Stimulated activated CD4-positive, alpha-beta T cell treated with anti-CD3 and anti-CD28 coated beads, TNF-alpha, amount 100 ng/mL, for 48 hours (primary cell): Measurements from ENCODE around the gene C18orf63.
"Not testable (repeated sequence)": the region's sequence is repeated elsewhere in the genome, so short reads cannot be mapped to it uniquely, and the experiment has no call there.

Source experiments
- DNase-seq, 3 donors: peaks; one replicate each; pipeline ENCODE4 v3.0.0-alpha.2; 2020; ENCODE audit warnings: low read depth in 3 of 3

The C18orf63 gene

DNA sequence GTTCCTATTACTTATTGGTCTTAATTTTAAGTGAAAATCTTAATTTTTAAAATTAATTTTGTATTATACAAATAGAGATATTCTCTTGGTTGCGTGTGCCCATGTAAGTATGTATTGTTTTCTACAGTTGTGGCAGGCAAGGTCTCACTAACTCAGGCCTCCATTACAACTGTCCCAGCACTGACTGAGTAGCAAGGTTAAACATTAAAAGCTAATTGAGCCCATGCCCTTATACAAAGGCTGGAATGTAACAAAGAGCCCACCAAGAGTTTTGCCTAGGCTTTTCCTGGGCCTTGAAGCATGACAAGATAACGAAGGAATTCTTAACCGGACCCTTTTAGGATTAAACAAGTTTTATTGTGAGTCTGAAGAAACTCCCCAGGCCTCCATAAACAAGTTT, 11.2 kb downstream of the C18orf63 start:
- DNase-seq = not testable (repeated sequence)

DNA sequence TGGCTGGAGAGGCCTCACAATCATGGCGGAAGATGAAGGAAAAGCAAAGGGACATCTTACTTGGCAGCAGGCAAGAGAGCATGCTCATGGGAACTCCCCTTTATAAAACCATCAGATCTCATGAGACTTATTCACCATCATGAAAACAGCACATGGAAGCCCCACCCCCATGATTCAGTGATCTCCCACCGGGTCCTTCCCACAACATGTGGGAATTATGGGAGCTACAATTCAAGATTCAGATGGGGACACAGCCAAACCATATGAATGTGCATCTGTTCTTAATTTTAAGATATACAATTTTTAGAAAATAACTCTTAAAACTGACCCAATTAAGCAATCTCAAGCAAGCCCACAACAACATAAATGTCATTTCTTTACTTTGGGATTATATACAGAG, 12.6 kb downstream of the C18orf63 start:
- DNase-seq = no peak

DNA sequence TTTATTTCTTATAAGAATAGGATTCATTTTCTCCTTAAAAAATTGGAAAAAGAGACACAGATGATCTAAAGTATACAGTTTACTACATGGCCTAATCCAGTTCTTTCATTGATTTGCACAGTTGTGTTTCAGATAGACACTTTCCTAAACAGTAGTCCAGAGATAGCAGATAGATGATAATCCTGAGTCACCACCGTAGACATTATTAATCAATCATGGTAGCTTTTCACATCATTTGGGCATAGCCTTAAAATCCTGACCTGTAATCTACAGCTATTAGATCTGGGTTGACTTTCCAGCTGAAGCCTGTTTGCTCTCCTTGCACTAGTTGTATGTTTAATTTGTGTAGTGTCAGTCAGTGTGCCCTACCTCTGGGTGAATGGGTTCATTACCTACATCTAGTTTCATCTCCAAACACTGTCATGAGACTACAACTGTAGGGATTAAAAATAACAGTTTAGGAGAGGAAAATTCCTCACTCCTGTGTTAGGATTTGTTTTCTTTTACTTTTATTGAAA, 14.1 kb downstream of the C18orf63 start:
- DNase-seq = no peak

DNA sequence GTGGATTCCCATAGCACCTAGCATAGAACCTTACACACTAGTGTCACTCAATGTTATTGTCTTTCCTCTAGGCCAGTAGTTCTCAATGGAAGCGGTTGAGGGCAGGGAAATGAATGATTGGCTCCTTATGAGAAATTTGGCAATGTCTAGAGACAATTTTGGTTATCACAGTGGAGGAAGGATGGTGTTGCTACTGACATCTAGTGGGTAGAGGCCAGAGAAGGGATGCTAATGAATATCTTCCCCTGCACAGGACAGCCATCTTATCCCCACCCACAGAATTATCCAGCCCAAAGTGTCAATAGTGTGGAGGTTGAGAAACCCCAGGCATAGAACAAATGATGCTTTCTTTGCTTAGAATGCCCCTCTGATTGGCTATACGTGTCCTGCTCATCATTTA, 15.8 kb downstream of the C18orf63 start:
- no peak for DNase-seq

DNA sequence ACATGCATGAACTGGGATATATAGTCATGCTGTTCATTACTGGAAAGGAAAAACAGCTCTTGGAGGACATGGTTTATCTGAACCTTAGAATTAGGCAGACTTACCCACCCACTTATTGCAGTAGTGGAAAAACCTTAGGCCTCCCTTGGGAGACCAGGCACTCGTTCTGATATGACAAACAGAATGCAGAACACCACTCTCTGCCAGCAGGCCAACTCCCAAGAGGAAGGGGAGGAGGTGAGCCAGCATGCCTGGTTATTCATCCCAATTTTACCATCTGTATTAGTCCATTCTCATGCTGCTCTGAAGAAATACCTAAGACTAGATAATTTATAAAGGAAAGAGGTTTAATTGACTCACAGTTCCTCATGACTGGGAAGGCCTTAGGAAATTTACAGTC, 17.5 kb downstream of the C18orf63 start:
- no peak for DNase-seq

DNA sequence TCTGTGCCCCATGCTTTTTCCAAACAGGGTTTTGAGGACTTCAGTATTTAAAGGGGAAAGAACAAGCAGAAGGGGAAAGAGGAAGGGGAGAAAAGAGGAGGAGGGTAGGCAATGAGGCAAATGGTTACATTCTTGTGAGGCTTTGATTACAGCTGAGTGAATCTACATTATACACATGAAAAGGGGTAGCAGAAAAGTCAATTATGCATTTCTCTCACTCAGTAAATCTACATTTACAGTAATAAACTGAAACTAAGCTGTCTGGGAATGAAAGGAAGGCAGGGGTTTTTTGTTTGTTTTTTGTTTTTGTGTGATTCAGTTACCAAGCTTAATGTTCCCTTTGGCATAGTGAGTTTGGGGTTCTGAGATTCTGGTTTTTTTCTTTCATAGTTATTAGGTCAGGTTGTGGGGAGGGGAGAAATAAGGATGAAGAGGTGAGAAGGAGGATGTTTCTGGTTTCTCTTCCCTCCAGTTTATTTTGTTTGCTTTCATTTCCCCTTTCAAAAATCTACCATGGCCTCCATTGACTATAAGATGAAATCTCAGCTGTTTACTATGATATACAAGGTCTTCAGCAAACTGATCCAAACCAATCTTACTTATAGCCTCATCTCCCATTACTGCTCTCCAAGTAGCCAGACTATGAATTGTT, 18.7 kb downstream of the C18orf63 start:
- DNase-seq = no peak

DNA sequence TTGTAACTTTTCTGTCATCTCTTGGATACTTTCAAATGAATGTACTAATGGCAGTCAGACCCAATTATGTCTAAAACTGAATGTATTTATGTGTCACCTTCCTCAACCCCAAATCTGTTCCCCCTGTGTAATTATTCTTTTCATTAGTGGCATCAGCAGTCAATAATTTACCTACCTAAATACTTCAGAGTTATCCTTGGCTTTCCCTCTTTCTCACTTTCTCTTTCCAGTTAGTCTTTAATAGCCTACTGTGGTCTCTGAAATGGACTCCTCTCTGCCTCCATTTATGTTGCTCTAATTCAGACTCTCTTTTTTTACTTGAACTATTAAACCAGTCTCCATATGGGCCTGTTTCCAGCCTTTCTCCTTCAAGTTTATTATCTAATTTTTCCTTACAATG, 21.0 kb downstream of the C18orf63 start:
- no peak for DNase-seq

DNA sequence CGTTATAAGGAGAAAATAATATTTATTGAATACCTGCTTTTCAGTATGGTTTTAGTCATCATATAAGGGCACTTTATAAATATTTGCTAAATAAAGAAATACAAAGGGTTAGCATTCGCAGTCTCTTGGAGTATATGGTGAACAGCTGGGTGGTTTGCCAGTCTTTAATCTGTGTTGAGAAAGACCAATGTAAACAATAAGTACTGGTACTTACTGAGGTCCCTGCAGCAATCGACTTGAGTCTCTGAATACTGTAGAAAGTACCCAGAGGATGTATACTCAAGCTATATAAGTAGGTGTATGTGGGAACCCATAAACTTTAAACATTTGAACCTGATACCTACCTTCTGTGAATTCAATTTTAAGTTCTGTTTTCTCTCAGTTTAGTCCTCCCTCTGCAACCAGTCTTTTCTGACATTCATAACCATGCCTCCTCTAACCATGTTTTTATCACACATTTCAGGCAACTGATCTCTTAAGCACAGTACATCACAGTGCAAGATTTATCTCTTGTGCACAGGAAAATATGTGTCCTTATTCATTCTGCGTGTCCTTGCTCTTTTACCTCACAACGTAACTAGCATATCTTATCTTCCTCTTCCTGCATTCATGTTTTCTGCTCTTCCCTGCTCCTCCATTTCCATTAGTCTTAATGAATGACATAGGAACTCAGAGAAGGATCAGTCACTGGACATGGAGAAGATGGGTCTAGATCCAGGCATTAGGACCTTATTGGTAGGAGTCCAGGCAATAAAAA, 21.7 kb downstream of the C18orf63 start:
- no peak for DNase-seq

DNA sequence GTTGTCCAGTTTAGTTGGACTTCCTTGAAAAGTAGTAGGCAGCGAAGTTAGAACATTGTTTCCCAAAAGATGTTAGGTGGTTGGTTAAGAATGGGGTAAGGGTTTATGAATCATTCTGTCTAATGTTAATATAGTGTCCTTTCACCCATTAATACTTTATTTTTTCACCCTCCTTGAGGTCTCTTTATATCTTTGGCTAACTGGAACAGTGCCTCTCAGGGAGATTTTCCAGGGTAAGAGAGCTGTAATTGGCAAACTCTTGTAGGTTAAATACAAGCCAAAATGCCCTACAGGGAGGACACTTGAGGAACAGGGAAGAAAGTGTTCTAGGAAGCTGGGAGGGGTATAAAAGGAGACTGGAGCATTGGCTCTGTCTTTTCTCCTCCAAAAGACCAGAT, 22.3 kb downstream of the C18orf63 start:
- DNase-seq = no peak

DNA sequence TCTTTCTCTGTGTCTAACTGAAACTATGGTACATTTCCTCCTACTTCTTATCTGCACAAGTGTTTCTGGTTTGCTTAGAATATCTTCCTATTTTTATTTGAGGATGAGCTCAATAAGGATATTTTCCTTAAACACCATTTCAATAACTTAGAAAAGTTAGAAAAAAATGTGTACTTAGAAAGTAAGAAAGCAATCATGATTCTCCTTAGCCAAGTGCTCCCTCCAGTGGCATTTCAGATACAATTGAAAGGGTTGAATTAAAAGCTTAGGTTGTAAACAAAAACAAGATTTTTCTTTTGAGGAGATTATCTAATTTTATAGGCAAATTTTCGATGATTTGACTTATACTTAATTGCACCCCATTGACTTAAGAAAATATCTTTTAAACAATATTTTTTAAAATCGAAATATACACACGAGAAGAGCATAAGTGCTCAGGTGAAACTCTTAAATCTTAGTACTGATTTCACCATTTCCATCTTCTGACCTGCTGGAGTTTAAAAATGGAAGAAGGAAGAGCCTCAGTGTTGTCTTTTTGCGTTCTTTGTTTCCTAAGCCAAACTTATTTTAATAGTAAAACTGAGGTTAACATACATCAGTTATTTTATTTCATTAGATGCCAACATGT, 26.9 kb downstream of the C18orf63 start:
- DNase-seq = peak in 1 of 3 donors; percentile 9

DNA sequence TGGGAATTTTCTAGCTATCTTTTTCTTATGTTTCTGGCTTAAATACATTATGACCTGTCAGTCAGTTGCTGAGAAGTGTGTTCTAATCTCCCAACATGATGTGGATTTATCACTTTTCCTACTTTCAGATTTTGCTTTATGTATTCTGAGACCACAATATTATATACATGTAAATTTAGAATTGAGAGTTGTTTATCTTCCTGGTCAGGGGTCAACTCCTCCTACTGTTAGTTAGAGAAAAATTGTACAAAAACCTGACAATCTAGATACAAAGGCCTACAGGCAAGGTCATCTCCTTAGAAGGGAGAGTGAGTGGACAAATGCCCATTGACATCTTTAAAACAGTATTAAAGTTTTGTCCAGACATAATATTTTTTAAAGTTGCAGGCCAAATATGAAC, 30.6 kb downstream of the C18orf63 start:
- DNase-seq = no peak

DNA sequence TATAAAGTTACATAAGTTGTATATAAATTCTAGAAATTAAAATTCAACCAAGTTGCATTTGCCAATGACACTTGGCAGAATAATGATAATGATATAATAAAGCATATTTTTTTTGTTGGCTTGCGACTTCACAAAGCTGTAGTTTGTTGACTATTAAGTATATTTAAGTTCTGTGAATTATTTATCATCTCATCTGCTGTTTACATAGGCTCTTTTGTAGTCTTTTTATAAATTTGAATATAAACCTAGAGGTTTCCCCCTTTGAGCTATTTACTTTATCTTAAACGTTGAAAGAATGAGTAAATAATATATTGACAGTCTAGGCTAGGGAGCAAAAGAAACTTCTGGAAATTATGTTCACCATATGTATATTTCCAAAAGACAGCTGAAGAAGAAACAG, 32.9 kb downstream of the C18orf63 start:
- DNase-seq = no peak

DNA sequence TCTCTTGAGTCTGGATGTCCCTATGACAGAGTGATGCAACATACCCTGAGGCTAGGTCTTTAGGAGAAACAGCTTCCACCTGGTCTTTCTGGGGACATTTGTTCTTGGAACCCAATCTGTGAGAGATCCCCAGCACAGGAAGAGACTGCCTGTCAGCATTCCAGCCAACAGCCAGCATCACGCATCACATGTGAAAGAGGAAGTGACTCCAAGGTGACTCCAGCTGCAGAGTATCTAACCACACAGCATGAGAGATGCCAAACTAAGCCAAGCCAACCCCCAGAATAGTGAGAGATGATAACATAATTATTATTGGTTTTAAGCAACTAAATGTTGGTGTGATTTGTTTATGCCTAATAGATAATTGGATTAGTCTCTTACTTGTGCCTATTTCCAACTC, 35.7 kb downstream of the C18orf63 start:
- DNase-seq = no peak

DNA sequence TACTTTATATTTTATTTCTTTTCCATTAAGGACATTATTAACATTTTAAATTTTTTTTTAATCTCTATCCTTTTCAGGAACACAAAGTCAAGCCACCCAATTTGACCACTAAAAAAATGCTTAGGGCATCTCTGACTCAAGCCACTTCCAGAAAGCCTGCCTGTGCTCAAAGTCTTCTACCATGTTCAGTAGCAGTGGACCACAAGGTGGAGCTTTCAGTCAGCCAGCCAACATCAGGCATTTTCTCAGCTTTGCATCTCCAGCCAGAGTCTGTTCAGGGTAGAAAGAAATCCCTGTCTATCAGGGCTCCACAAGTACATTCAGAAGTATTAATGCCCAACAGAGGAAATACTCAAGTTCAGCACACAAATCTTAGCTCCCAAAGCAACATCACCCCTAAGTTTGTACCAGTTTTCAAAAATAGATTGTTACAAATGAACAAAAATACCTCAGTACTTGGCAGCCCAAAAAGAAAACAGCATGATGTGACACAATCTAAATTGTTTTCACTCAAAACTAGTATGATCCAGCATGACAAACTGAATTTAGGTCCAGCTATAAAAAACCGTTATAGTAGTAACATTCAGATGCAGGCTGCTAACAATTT, 37.6 kb downstream of the C18orf63 start:
- DNase-seq = peak in 2 of 3 donors; percentile 16 to 17

DNA sequence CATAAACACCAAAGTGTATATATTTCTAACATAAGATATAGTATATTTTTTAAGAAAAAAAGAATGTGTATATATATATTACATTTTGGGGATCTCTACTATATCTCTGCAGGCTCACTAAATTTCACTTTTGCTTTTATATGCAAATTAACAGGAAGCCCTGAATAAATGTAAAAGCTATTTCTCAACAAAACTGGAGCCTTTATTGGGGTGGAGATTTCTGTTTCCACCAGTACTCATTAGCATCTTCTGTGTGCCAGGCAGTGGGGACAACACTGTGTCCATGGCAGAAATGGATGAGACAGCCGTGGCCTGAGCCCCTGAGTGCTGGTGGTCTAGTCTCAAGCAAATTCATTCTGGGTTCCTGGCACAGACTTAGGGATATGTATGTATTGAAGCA, 41.3 kb downstream of the C18orf63 start:
- DNase-seq = no peak

DNA sequence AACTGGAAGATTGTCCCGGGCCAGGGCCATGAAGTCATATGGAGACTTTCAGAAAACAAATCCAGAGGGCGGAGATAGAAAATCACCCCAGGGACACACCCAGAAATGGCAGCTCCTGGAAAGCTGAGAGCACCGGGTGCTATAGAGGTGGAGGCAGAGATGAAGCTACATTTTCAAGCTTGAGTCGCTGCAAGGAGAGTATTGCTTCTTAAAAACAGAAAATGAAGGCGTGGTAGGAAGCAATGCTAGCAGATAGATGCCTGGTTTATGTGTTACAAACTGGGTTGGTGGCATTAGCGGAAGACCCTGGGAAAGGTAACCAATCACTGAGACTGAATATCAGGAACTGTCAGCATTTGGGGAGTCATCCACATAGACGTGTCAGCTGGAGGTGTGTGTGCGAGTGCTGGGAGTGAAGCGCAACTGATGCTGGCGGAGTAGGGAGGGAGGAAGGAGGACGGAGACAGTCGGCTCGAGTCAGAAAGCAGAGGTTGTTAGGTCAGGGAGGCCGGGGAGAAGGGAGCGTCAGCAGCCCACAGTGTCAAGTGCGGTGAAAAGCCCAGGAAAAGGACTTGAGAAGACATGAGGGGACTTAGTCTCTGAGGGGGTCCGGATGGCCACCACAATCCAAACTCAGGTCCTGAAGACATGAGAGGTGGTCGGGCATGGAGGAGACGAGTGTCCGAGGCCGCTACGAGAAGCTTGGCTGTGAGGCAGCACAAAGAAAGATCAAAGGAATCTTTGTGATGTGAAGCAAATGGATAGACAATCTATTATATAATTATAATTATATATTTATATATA, 45.4 kb downstream of the C18orf63 start:
- no peak for DNase-seq

DNA sequence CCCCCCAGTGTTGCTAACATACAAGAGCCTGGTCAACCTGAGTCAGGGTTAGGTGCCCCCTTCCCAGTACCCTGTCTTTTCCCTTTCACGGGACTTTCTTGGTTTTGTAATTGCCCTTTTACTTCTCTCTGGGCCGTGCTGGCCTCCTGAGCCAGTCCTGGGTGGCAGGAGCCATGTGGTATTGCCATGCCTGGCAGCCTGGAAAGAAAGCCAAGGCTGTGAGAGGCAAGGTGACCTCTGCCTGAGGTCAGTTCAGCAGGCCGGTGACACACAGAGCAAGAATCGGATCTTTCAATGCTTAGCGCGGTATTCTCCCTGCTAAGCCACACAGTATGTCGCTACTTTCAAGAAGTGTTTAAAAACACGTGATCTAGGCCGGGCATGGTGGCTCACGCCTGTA, 52.3 kb downstream of the C18orf63 start:
- no peak for DNase-seq

DNA sequence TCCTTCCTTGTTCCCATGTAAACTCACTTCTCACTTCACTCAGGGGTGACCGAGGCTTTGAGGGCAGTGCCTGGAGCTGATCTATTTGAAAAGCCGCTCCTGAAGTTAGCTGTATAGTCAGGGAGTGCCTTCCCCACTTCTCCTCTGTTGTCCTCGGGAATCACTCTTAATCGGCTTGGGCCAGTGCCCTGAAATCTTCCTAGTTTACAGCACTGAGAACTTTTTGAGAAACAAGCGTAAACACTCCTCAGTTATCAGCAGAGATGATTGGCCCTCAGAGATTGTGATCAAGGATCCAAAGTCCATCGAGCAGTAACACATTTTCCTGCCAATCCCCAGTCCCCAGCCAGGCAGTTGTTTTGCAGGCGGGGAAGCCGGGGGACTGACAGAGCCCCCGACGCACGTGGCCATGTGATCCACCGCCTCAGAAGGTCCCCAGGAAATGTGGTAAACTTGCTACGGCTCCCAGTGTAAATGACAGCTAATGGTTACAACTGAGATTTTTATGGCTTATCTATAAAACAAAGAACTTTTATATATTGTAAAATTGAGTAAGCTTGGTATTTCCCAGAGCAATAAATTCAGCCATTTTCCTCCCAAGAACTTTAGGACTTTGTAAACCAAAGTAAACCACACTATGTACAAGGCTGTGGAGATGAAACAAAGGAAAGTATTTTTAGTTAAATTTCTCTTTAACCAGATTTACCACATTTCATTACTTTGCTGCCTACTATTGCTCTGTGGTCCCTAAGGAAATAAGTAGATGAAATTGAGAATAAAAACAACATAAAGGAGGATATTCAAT, 53.5 kb downstream of the C18orf63 start:
- DNase-seq = no peak

DNA sequence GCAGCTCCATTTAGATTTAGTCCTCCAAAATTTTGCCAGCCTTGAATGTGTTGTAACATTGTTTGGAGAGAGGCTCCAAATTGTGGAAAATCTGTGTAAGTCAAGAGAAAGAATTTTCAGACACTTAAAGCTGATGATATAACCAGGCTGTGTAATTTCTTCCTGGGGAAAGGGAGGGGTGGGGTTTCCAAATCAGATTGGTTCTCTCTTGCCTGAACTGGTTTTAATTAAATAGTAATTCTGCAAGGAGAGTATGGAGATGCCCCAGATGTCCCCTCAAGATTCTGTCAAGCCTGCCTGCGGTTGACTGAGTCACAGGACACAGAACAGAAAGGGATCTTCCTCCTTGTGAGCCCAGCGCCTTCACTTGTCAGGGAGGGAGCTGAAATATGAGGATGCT, 54.5 kb downstream of the C18orf63 start:
- no peak for DNase-seq

DNA sequence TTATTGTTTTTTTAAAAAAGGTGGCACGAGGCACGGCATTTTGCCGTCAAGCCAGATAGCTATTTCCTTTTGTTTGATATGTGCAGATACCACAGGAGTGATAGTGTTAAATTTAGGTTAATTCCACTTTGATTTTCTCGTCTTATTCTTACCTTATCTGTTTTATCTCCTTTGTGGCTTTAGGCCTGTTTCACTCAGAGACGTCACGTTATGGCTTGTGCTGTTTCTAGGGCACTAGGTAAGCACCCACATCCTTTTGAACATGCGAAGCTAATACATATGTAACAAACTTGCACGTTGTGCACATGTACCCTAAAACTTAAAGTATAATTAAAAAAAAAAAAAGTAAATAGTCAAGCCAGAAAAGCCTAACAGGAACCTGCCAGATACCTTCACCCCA, 57.8 kb downstream of the C18orf63 start:
- no peak for DNase-seq

DNA sequence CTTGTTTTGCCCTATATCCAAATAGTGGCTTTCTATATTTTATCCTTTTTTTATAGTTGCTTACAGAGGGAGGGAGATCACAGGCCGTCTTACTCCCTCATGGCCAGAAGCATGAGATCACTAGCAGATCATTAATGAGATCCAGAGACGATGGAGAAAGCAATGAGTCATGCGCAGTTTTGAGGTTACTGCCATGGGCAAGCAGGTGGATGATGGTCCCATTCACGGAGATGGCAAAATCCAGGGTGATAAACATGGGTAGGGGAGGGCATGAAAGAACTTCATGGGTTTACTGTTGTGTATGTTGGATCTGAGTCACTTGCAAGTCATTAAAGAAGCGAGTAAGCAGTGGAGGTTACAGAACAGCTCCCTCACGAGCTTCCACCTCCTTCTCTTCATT, 60.4 kb downstream of the C18orf63 start:
- no peak for DNase-seq
